ENCODE data around the gene RGL3. TPM values are rescaled to one million over a fixed set of nuclear protein-coding genes. Genes with fewer than 3 reads are reported as not detected.

The RGL3 gene
- total RNA-seq, 2 donors from 2014 or later = 125 to 131 TPM

DNA sequence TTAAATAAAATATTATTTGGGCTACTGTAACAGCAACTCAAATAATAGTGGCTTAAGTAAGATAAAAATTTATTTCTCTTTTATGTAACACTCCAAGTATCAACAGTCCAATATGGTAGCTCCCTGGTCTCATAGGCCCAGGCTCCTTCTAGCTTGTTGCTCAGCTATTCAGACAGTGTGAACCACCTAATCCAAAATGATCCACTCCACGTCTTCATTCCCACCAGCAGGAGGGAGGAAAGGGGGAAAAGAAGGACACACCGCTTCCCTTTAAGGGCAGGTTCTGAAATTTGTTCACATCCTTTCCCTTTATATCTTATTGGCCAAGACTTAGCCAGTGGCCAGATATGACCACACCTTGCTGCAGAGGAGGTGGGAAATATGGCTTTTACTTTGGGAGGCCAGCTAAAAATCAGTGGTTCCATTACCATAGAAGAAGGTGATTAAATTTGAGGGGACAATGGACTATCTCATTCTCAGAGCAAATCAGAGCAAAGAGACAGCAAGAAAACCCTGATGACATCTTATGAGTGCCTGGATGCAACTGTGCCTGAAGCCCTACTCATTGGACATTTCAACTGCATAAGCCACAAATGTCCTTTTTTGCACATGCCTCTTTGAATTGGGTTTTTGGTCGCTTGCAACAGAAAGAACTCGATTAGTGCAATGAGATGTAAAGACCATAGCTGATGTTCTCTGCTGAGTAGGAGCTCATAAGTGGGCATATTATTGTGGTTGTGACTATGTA lies 28.0 kb downstream of the RGL3 start:
- peak; percentile 47 for DNase-seq
- Histone ChIP-seq H3K4me3 (ENCODE audit: low read length) (no peak overlapping the region), H3K27ac (ENCODE audit: low read depth, low read length) (no peak overlapping the region), H3K4me1 (ENCODE audit: control insufficient read depth, insufficient read depth, low read length) (no peaks in the 10 kb centered on the region), H3K9ac (ENCODE audit: extremely low read depth, low read length, poor library complexity, severe bottlenecking) (no peak overlapping the region), H3K27me3 (ENCODE audit: control insufficient read depth, insufficient read depth, low read length, poor library complexity, severe bottlenecking) (no peaks in the 10 kb centered on the region), H3K36me3 (ENCODE audit: control insufficient read depth, insufficient read depth, low read length) (no peaks in the 10 kb centered on the region), H3K9me3 (ENCODE audit: control insufficient read depth, low read length) (no peaks in the 10 kb centered on the region)
- Mint-ChIP-seq H3K36me3 (ENCODE audit: low read depth) (peaks cover 16% of the 10 kb centered on the region), H3K4me1 (peaks cover 4% of the 10 kb centered on the region), H3K9me3 (peaks cover 4% of the 10 kb centered on the region), H3K27me3 (ENCODE audit: insufficient read depth) (no peaks in the 10 kb centered on the region), H3K4me3 (no peak overlapping the region), H3K27ac (no peak overlapping the region)
- TF ChIP-seq, protein P1, sequence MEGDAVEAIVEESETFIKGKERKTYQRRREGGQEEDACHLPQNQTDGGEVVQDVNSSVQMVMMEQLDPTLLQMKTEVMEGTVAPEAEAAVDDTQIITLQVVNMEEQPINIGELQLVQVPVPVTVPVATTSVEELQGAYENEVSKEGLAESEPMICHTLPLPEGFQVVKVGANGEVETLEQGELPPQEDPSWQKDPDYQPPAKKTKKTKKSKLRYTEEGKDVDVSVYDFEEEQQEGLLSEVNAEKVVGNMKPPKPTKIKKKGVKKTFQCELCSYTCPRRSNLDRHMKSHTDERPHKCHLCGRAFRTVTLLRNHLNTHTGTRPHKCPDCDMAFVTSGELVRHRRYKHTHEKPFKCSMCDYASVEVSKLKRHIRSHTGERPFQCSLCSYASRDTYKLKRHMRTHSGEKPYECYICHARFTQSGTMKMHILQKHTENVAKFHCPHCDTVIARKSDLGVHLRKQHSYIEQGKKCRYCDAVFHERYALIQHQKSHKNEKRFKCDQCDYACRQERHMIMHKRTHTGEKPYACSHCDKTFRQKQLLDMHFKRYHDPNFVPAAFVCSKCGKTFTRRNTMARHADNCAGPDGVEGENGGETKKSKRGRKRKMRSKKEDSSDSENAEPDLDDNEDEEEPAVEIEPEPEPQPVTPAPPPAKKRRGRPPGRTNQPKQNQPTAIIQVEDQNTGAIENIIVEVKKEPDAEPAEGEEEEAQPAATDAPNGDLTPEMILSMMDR (conservative IDR thresholded peaks at IDR 0.05) = no peak
- 81 to 88% methylated on average over 3 to 4 of the region's 4 CpGs for WGBS, 2 experiments (ENCODE audit: insufficient coverage in 1 of 2, insufficient read length in 1 of 2)

DNA sequence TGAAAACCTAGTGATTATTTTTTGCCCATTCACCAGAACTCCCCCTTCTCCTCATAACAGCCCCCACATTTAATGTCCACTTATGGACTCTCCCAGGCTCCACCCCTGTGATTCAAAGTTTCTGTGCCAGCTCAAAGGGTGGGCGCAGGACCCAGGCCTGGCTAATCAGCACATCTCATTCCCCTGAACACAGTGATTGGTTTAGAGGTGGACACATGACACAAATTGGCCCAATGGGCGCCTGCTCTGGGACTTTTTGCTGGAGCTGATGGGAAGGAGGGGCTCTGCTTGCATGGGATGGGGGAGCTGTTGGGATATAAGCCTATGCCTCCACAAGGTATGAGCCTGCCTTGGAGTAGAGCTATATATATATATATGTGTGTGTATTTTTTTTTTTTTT lies 28.8 kb downstream of the RGL3 start:
- H3K27ac Mint-ChIP-seq = no peak overlapping the region
- DNase-seq = no peak
- H3K4me1 ChIP-seq (ENCODE audit: control insufficient read depth, insufficient read depth, low read length) = no peaks in the 10 kb centered on the region

DNA sequence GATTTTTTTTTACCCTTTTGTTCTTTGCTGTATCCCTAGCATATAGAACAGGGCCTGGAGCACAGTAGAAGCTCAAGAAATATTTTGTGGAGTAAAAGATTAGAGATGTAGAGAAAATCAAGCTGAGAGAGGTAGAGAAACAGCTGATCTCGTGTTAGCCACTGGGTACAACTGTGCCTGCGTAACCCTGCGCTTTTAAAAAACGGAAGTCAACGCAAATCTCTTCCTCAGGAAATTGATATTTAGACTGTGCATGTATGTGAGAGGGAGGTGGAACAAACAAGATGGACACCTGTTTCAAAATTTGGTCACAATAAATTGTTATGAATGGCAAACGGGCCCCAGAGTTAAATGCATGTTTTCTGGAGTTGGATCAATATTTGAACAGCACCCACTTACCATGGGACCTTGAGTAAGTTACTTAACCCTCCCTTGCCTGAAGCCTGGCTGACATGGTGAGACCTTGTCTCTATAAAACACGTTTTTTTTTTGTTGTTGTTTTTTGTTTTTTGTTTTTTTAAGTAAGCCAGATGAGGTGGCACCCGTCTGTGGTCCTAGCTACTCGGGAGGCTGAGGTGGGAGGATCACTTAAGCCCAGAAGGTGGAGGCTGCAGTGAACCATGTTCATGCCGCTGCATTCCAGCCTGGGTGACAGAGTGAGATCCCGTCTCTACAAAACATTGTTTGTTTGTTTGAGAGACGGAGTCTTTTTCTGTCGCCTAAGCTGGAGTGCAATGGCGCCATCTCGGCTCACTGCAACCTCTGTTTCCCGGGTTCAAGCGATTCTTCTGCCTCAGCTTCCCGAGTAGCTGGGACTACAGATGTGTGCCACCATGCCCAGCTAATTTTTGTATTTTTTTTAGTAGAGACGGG lies 31.7 kb downstream of the RGL3 start:
- H3K36me3 Mint-ChIP-seq (ENCODE audit: low read depth) = no peaks in the 10 kb centered on the region
- H3K36me3 ChIP-seq (ENCODE audit: control insufficient read depth, insufficient read depth, low read length) = no peaks in the 10 kb centered on the region
- no peaks in the 10 kb centered on the region for H3K9me3 ChIP-seq (ENCODE audit: control insufficient read depth, low read length)
- H3K27me3 Mint-ChIP-seq (ENCODE audit: insufficient read depth) = no peaks in the 10 kb centered on the region
- no peaks in the 10 kb centered on the region for H3K27me3 ChIP-seq (ENCODE audit: control insufficient read depth, insufficient read depth, low read length, poor library complexity, severe bottlenecking)
- peaks cover 3% of the 10 kb centered on the region for H3K4me1 Mint-ChIP-seq
- no peak overlapping the region for H3K27ac ChIP-seq (ENCODE audit: low read depth, low read length)
- WGBS, 2 experiments (ENCODE audit: insufficient coverage in 1 of 2, insufficient read length in 1 of 2) = 90 to 92% methylated on average over 15 to 19 of the region's 19 CpGs
- TF ChIP-seq, protein P1 (conservative IDR thresholded peaks at IDR 0.05) = no peak
- no peak overlapping the region for H3K9ac ChIP-seq (ENCODE audit: extremely low read depth, low read length, poor library complexity, severe bottlenecking)
- H3K4me3 Mint-ChIP-seq = no peak overlapping the region
- H3K9me3 Mint-ChIP-seq = peaks cover 4% of the 10 kb centered on the region
- no peak for DNase-seq
- H3K4me3 ChIP-seq (ENCODE audit: low read length) = no peak overlapping the region
- no peak overlapping the region for H3K27ac Mint-ChIP-seq
- H3K4me1 ChIP-seq (ENCODE audit: control insufficient read depth, insufficient read depth, low read length) = no peaks in the 10 kb centered on the region

More for the DNA sequence above, 28.8 kb downstream of the RGL3 start:
- Mint-ChIP-seq H3K36me3 (ENCODE audit: low read depth) (peaks cover 15% of the 10 kb centered on the region), H3K4me3 (no peak overlapping the region), H3K27me3 (ENCODE audit: insufficient read depth) (no peaks in the 10 kb centered on the region), H3K4me1 (peaks cover 4% of the 10 kb centered on the region), H3K9me3 (peaks cover 4% of the 10 kb centered on the region)
- Histone ChIP-seq H3K27ac (ENCODE audit: low read depth, low read length) (no peak overlapping the region), H3K9me3 (ENCODE audit: control insufficient read depth, low read length) (no peaks in the 10 kb centered on the region), H3K27me3 (ENCODE audit: control insufficient read depth, insufficient read depth, low read length, poor library complexity, severe bottlenecking) (no peaks in the 10 kb centered on the region), H3K9ac (ENCODE audit: extremely low read depth, low read length, poor library complexity, severe bottlenecking) (no peak overlapping the region), H3K36me3 (ENCODE audit: control insufficient read depth, insufficient read depth, low read length) (no peaks in the 10 kb centered on the region), H3K4me3 (ENCODE audit: low read length) (no peak overlapping the region)
- WGBS, 2 experiments (ENCODE audit: insufficient coverage in 1 of 2, insufficient read length in 1 of 2) = 95% methylated on average over 2 of the region's 2 CpGs; no CpG with 5 or more reads in 1 of the 2 experiments
- TF ChIP-seq, protein P1 (conservative IDR thresholded peaks at IDR 0.05) = no peak
